Testis (tissue), 3 donors: ENCODE data around the gene ZC3H7B. TPM values are rescaled to one million over a fixed set of nuclear protein-coding genes. Genes with fewer than 3 reads are reported as not detected.

Source experiments
- DNase-seq: peaks from one replicate; pipeline ENCODE4 v3.0.0-alpha.2; 2019
- H3K27ac ChIP-seq, 2 donors: fragments of 200-600 bp; sonication (generic); one replicate each; pipeline ENCODE4 v1.5.1; 2019
- H3K27me3 ChIP-seq: fragments of 200-600 bp; sonication (generic); one replicate; pipeline ENCODE4 v1.5.1; 2019
- H3K36me3 ChIP-seq: fragments of 200-600 bp; sonication (generic); one replicate; pipeline ENCODE4 v1.5.1; 2017; ENCODE audit warnings: low read depth; ENCODE audit errors: missing control alignments
- H3K4me1 ChIP-seq: fragments of 200-600 bp; sonication (generic); one replicate; pipeline ENCODE4 v1.5.1; 2019
- H3K4me3 ChIP-seq, 2 donors: fragments of 200-600 bp; sonication (generic); one replicate each; pipeline ENCODE4 v1.5.1; 2017 to 2019
- H3K9me3 ChIP-seq: fragments of 200-600 bp; sonication (generic); one replicate; pipeline ENCODE4 v1.5.1; 2017
- POLR2A ChIP-seq: fragments of 450-650 bp; IDR thresholded peaks from one replicate; pipeline ENCODE4 v1.6.1; 2017; ENCODE audit warnings: antibody characterized with exemption, mild to moderate bottlenecking, moderate library complexity
- WGBS, 2 donors: methylation state at CpG; one replicate each; pipeline ENCODE4 v1.1.5; 2018; 5-methylcytosine and 5-hydroxymethylcytosine counted together
- intact Hi-C: fragments of 100-400 bp; cut with DNase I; formaldehyde crosslinking; loops from one replicate; pipeline ENCODE4 v1.15.1; 2023; ENCODE audit warnings: low total_unique reads
- polyA plus RNA-seq: library from polyadenylated mRNA; stranded (reverse); fragments of 350-450 nt; fragmentation: Illumina TruSeq; extraction: RNeasy Lipid Tissue Mini Kit (QIAGEN cat#74804); gene quantifications from one replicate; pipeline ENCODE4 v1.2.3, GENCODE V29; 2014; ENCODE audit warnings: low read depth, low replicate concordance; ENCODE audit not compliant: insufficient read depth
- total RNA-seq, 2 donors: library from RNA; depleted of rRNA; stranded (reverse); fragments of >200 nt; gene quantifications; one replicate each; pipeline ENCODE4 v1.2.3, GENCODE V29; 2016
- TF ChIP-seq, protein P1 (sequence below), 3 experiments: fragments of 450-650 bp in 2 of 3; fragments of 200-600 bp in 1 of 3; sonication (generic) in 1 of 3; IDR thresholded peaks; one replicate each; pipeline ENCODE4 v1.5.1; 2016 to 2019; ENCODE audit warnings: antibody characterized with exemption in 3 of 3, mild to moderate bottlenecking in 2 of 3, moderate library complexity in 1 of 3

Gene ZC3H7B
- total and polyA plus RNA-seq, 3 donors from 2014 or later = 38.9 to 63.0 (median 56.4) TPM

GRCh38 chr22:41262250-41262765 lies 39.0 kb upstream of the ZC3H7B start:
- DNase-seq = no peak
- WGBS, 2 donors = 81 to 91% methylated on average over 10 to 15 of the region's 15 CpGs
- no peaks in the 10 kb centered on the region for H3K27me3 ChIP-seq
- H3K27ac ChIP-seq = no peak overlapping the region
- no peak overlapping the region for H3K4me3 ChIP-seq
- H3K4me1 ChIP-seq = no peaks in the 10 kb centered on the region
- intact Hi-C loops = no loop called here
- no peaks in the 10 kb centered on the region for H3K36me3 ChIP-seq
- no peak for TF ChIP-seq POLR2A
- TF ChIP-seq, protein P1, sequence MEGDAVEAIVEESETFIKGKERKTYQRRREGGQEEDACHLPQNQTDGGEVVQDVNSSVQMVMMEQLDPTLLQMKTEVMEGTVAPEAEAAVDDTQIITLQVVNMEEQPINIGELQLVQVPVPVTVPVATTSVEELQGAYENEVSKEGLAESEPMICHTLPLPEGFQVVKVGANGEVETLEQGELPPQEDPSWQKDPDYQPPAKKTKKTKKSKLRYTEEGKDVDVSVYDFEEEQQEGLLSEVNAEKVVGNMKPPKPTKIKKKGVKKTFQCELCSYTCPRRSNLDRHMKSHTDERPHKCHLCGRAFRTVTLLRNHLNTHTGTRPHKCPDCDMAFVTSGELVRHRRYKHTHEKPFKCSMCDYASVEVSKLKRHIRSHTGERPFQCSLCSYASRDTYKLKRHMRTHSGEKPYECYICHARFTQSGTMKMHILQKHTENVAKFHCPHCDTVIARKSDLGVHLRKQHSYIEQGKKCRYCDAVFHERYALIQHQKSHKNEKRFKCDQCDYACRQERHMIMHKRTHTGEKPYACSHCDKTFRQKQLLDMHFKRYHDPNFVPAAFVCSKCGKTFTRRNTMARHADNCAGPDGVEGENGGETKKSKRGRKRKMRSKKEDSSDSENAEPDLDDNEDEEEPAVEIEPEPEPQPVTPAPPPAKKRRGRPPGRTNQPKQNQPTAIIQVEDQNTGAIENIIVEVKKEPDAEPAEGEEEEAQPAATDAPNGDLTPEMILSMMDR (IDR thresholded peaks at IDR 0.05) = no peak
- no peaks in the 10 kb centered on the region for H3K9me3 ChIP-seq

- Histone ChIP-seq H3K9me3 (no peaks in the 10 kb centered on the region), H3K4me1 (no peaks in the 10 kb centered on the region), H3K27ac (no peak overlapping the region), H3K4me3 (no peak overlapping the region), H3K36me3 (no peaks in the 10 kb centered on the region), H3K27me3 (no peaks in the 10 kb centered on the region)
- TF ChIP-seq, protein P1 (IDR thresholded peaks at IDR 0.05) = no peak
- no peak for TF ChIP-seq POLR2A
- no peak for DNase-seq
- intact Hi-C loops = no loop called here
- WGBS, 2 donors = 83% methylated on average over 2 of the region's 2 CpGs; no CpG with 5 or more reads in 1 of the 2 donors
Measured at GRCh38 chr22:41263704-41264103, 37.6 kb upstream of the ZC3H7B start.

DNA sequence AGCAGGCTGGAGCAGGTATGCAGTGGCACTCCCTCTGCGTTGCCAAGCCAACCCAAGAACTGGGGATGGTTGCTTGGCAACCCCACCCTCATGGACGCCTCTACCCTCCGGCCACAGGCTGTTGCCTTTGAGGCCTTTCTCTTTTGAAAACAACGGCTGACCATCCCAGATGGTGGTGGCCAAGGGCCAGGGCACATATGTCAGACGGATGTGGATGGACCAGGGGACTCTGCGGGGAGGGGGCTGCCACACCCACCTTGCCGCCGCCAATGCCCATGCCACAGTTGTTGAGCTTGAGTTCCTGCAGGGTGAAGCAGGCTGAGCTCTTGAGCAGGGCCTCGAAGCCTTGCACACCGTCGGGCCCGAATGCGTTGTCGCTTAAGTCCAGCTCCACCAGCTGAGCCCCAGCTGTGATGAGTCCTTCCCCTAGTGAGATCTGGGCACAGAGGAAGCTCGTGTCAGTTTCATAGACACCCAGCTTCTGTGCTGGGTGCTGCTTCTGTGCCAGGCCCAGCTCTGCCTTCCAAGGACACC lies 36.9 kb upstream of the ZC3H7B start:
- no peaks in the 10 kb centered on the region for H3K27me3 ChIP-seq
- no peak overlapping the region for H3K27ac ChIP-seq
- H3K4me3 ChIP-seq = no peak overlapping the region
- H3K9me3 ChIP-seq = no peaks in the 10 kb centered on the region
- TF ChIP-seq, protein P1 (IDR thresholded peaks at IDR 0.05) = no peak
- no peak for TF ChIP-seq POLR2A
- intact Hi-C loops = no loop called here
- 92 to 93% methylated on average over 15 of the region's 15 CpGs for WGBS, 2 donors
- no peaks in the 10 kb centered on the region for H3K36me3 ChIP-seq
- H3K4me1 ChIP-seq = no peaks in the 10 kb centered on the region
- DNase-seq = no peak

DNA sequence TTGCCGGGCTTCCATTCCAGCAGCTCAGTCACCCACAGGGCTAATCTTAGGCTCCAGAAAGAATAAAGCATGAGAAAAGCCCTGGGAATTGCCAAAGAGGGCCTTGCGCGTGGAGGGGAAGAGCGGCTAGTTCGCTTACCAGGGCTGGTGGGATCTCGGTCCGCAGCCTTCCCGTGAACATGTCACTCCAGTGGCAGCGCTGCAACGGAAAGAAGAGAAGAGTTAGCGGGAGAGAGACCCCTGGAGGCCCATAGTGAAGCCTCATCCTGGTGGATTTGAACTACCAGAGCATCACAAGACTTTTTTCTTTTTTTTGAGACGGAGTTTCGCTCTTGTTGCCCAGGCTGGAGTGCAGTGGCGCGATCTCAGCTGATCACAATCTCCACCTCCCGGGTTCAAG lies 33.4 kb upstream of the ZC3H7B start:
- no peaks in the 10 kb centered on the region for H3K27me3 ChIP-seq
- H3K4me1 ChIP-seq = peaks cover 9% of the 10 kb centered on the region
- no peak for DNase-seq
- 94 to 99% methylated on average over 16 of the region's 16 CpGs for WGBS, 2 donors
- TF ChIP-seq, protein P1 (IDR thresholded peaks at IDR 0.05) = no peak
- TF ChIP-seq POLR2A = no peak
- no peak overlapping the region for H3K27ac ChIP-seq
- no peak overlapping the region for H3K4me3 ChIP-seq
- intact Hi-C loops = no loop called here
- H3K9me3 ChIP-seq = no peaks in the 10 kb centered on the region
- no peaks in the 10 kb centered on the region for H3K36me3 ChIP-seq

DNA sequence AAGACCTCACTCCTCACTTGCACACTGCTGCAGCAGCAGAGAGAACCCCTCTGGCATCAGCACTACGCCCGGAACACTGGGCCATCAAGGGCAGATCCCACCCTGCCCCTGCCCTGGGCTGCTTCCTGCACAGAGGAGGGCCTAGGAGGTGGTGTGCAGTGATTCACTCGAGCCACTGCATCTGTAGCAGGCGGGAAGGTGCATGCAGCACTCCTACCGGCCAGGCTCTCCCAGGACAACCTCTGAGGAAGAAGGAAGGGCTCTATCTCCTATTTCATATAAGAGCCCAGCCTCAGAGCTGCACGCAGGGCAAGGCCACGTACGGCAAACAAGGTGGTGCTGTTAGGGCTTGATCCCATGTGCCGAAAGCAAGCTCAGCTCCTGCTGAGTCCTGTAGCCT lies 29.5 kb upstream of the ZC3H7B start:
- 61 to 64% methylated on average over 7 to 8 of the region's 9 CpGs for WGBS, 2 donors
- no peak overlapping the region for H3K4me3 ChIP-seq
- intact Hi-C loops = no loop called here
- peak; percentile 42 for DNase-seq
- no peaks in the 10 kb centered on the region for H3K36me3 ChIP-seq
- TF ChIP-seq POLR2A = no peak
- TF ChIP-seq, protein P1 (IDR thresholded peaks at IDR 0.05) = no peak
- peak overlapping the region in 1 of 2 donors; percentile 36 for H3K27ac ChIP-seq
- peaks cover 21% of the 10 kb centered on the region for H3K4me1 ChIP-seq
- H3K27me3 ChIP-seq = no peaks in the 10 kb centered on the region
- no peaks in the 10 kb centered on the region for H3K9me3 ChIP-seq
